RPMI7951 (cell line): Measurements from ENCODE around the gene NECTIN4. TPM values are rescaled to one million over a fixed set of nuclear protein-coding genes. Genes with fewer than 3 reads are reported as not detected.
"Not testable (repeated sequence)": the region's sequence is repeated elsewhere in the genome, so short reads cannot be mapped to it uniquely, and the experiment has no call there.

Experiments
- DNase-seq: peaks from one replicate; pipeline ENCODE4 v3.0.0-alpha.2; 2012; ENCODE audit warnings: low read depth
- total RNA-seq: library from RNA; depleted of rRNA; stranded (reverse); fragments of >200 nt; shearing (Covaris generic); gene quantifications from 2 replicates; pipeline ENCODE4 v1.2.3, GENCODE V29; 2014; rRNA removed

Gene NECTIN4
- total RNA-seq, result 0.20 TPM in 1 of 2 replicates, not detected in the other

GRCh38 chr1:161089251-161089924 lies at the start of gene NECTIN4:
Gene NECTIN4 (minus strand): TSS chr1:161089558. CDS start chr1:161089296, 262 bp downstream.
- DNase-seq, result no peak

- no peak for DNase-seq
Observed at GRCh38 chr1:161138431-161138830, 49.1 kb upstream of the NECTIN4 start.

- no peak for DNase-seq
Observed at GRCh38 chr1:161137881-161138280, 48.5 kb upstream of the NECTIN4 start.

- no peak for DNase-seq
Observed at GRCh38 chr1:161133220-161133740, 43.9 kb upstream of the NECTIN4 start.

- peak; percentile 92 for DNase-seq
Observed at GRCh38 chr1:161132410-161133219, 43.3 kb upstream of the NECTIN4 start, which contains the start of gene DEDD. Gene DEDD (minus strand): TSS chr1:161132667. CDS start chr1:161124462, 8,205 bp downstream.

- no peak for DNase-seq
Observed at GRCh38 chr1:161131523-161132409, 42.4 kb upstream of the NECTIN4 start.

GRCh38 chr1:161130266-161130665 lies 40.9 kb upstream of the NECTIN4 start:
- no peak for DNase-seq

- no peak for DNase-seq
Observed at GRCh38 chr1:161128591-161129420, 39.4 kb upstream of the NECTIN4 start.

- DNase-seq, result no peak
Observed at GRCh38 chr1:161127649-161128048, 38.3 kb upstream of the NECTIN4 start.

GRCh38 chr1:161122967-161123366 lies 33.6 kb upstream of the NECTIN4 start:
- DNase-seq, result no peak

- no peak for DNase-seq
Observed at GRCh38 chr1:161121834-161122233, 32.5 kb upstream of the NECTIN4 start.

- DNase-seq, result no peak
Observed at GRCh38 chr1:161121042-161121650, 31.8 kb upstream of the NECTIN4 start.

- peak; percentile 55 for DNase-seq
Observed at GRCh38 chr1:161119092-161119903, 29.9 kb upstream of the NECTIN4 start.

- peak; percentile 76 for DNase-seq
Observed at GRCh38 chr1:161117759-161118581, 28.6 kb upstream of the NECTIN4 start, which contains the start of the genes NIT1 and PFDN2. Gene NIT1 (plus strand): TSS chr1:161118105. CDS start chr1:161118177, 72 bp downstream. Gene PFDN2 (minus strand): TSS chr1:161118037. CDS start chr1:161118026, 11 bp downstream.

- not testable (repeated sequence) for DNase-seq
Observed at GRCh38 chr1:161115961-161116360, 26.6 kb upstream of the NECTIN4 start.

GRCh38 chr1:161115132-161115711 lies 25.9 kb upstream of the NECTIN4 start:
- peak; percentile 94 for DNase-seq

GRCh38 chr1:161114556-161114955 lies 25.2 kb upstream of the NECTIN4 start:
- DNase-seq, result no peak

- DNase-seq, result no peak
Observed at GRCh38 chr1:161113915-161114314, 24.6 kb upstream of the NECTIN4 start.
